ENCODE results near the gene CCT4.

DNA sequence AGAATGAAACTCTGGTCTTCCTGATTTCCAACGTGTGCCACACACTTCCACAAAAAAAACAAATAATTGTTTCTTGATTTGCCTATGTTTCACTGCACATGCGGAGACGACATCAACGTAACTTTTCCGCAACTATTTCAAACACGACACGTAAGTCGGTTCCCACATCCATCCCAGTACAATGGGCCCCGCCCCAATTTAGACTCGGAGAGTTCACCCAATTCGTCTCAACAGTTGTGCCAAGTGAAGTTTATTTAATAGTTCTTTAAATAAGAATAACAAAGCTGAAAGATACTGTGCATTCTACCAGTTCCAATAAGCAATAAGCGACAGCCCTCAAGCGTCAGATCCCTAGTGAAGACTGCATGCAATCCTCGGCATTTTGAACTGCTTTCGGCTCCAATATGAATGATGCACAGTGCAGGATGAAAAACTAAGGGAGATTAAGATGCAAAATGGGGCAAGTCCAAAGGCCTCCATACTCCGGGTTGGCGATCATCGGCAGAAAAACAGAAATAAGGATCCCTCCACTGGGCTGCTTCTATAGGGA is 664 bp downstream of the CCT4 start:
- TF ChIP-seq, protein P1, sequence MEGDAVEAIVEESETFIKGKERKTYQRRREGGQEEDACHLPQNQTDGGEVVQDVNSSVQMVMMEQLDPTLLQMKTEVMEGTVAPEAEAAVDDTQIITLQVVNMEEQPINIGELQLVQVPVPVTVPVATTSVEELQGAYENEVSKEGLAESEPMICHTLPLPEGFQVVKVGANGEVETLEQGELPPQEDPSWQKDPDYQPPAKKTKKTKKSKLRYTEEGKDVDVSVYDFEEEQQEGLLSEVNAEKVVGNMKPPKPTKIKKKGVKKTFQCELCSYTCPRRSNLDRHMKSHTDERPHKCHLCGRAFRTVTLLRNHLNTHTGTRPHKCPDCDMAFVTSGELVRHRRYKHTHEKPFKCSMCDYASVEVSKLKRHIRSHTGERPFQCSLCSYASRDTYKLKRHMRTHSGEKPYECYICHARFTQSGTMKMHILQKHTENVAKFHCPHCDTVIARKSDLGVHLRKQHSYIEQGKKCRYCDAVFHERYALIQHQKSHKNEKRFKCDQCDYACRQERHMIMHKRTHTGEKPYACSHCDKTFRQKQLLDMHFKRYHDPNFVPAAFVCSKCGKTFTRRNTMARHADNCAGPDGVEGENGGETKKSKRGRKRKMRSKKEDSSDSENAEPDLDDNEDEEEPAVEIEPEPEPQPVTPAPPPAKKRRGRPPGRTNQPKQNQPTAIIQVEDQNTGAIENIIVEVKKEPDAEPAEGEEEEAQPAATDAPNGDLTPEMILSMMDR (conservative IDR thresholded peaks at IDR 0.05; ENCODE audit: low read depth, low read length) = no peak
- no peak for TF ChIP-seq EZH2 (IDR thresholded peaks at IDR 0.05; ENCODE audit: borderline replicate concordance, low read depth, low read length, poor library complexity, severe bottlenecking)
